Metanephros (tissue), 2 donors: ENCODE measurements around the gene GPATCH1. TPM values are rescaled to one million over a fixed set of nuclear protein-coding genes. Genes with fewer than 3 reads are reported as not detected.

Experiments used
- small RNA-seq: library from RNA; depleted of rRNA; stranded (forward); fragments of <200 nt; gene quantifications from one replicate; pipeline ENCODE3, GENCODE V24; 2014; ENCODE audit warnings: low replicate concordance
- total RNA-seq: library from RNA; depleted of rRNA; stranded (reverse); fragments of >200 nt; gene quantifications from one replicate; pipeline ENCODE4 v1.2.3, GENCODE V29; 2014

GPATCH1 gene, protein sequence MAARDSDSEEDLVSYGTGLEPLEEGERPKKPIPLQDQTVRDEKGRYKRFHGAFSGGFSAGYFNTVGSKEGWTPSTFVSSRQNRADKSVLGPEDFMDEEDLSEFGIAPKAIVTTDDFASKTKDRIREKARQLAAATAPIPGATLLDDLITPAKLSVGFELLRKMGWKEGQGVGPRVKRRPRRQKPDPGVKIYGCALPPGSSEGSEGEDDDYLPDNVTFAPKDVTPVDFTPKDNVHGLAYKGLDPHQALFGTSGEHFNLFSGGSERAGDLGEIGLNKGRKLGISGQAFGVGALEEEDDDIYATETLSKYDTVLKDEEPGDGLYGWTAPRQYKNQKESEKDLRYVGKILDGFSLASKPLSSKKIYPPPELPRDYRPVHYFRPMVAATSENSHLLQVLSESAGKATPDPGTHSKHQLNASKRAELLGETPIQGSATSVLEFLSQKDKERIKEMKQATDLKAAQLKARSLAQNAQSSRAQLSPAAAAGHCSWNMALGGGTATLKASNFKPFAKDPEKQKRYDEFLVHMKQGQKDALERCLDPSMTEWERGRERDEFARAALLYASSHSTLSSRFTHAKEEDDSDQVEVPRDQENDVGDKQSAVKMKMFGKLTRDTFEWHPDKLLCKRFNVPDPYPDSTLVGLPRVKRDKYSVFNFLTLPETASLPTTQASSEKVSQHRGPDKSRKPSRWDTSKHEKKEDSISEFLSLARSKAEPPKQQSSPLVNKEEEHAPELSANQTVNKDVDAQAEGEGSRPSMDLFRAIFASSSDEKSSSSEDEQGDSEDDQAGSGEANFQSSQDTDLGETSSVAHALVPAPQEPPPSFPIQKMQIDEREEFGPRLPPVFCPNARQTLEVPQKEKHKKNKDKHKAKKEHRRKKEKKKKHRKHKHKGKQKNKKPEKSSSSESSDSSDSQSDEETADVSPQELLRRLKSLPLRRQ
- total RNA-seq = 10.4 TPM

DNA sequence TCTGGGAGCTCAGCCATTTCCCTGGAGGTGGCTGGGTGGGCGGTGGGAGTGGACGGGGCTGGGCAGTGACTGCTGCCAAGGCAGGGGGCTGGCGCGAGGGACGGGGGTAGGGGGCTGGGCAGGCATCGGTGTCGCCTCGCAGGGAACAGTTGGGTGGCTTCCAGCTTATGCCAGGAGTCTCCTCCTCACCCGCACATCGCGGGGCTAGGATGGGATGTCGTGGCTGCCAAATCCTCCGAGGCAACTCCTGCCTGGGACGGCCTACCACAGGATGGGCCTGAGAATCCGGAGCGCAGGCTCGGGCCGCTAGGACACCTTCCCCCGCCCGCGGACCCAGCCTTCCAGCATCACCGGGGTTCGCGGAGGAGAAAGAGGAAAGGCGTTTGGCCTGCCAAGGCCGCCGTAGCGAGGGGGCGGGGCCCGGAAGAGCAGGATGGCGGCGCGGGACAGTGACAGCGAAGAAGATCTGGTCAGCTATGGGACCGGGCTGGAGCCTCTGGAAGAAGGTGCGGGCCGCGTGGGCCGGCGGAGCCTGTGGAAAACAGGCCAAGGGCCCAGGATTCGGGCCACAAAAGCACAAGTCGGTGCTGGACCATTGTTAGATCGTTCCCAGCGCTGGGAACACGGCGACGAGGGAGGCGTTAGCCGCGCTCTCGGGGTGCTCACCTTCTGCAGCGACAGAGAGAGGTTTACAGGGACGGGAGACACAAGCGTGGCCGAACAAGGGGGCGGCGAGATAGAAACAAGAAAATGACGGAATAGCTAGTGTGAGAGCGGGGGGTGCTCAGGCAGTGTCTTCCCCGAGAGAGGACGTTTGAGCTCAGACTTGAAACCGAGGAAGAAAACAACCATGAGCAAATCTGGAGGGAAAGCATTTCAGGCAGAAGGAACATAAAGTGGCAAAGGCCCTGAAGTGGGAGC is at the start of gene GPATCH1:
Gene GPATCH1, plus strand, starts transcription at position 421 of the 921 bp plus-strand sequence. Its CDS starts 13 bp downstream, at position 434.

DNA sequence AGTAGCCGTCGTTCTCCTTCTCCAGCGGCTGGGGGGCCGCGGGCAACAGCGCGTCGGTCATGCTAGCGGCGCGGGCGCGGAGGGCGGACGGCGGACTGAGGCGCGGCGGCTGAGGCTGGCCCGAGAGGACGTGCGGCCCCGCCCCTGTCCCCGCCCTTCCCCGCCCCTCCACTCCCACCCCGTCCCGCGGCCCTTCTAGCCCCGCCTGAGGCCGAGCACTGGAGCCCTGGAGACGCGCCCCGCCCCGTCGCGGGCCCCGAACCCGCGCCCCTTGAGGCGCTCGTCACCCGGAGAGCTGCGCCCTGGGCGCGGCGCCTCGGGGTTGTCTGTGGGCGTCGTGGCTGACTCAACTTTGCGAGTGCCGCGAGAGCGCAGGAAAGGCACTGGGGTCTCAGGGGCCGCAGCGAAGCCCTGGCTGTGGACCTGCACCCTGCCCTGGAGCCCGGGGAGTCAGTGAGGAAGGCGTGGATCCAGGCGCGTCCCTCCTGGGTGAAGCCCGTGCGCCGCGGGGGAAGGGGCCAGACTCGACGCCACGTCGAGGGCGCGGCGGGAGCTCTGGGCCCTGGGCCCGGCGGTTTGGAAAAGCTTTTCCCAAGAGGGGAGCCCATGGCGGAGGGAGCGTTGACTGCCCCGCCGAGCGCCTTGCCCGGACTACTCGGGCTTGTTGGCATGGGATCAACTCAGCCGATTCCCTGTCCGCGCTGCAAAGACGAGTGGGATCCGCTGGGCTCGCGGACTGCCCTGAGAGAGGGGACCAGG is 16.0 kb upstream of the GPATCH1 start, which contains the start of gene RHPN2:
Gene RHPN2, minus strand, starts transcription at position 97 of the 759 bp plus-strand sequence. Its CDS starts 36 bp downstream, at position 61.

DNA sequence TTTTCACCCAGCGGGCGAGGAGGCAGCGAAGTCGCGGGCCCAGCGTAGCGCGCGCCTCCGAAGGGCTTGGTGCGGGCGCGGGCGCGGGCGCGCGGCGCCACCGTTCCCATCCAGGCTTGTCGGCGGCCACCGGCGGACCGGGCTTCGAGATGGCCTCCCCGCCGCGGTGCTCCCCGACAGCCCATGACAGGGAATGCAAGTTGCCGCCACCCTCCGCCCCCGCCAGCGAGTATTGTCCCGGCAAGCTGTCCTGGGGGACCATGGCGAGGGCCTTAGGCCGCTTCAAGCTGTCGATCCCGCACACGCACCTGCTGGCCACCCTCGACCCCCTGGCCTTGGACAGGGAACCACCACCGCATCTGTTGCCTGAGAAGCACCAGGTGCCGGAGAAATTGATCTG is 51.0 kb downstream of the GPATCH1 start, which contains the start of gene WDR88:
Gene WDR88, plus strand, starts transcription at position 94 of the 400 bp plus-strand sequence. Its CDS starts 56 bp downstream, at position 150.

Small RNA genes lying within 50 kb of the gene (small RNA-seq; reads per million reads assigned to genes)
- gene AC008521.1 (not detected), gene AC008521.2 (not detected)

Other genes starting within 250 kb of the GPATCH1 start
- 9.0 TPM for gene SLC7A9, start 211.4 kb upstream of the GPATCH1 start, total RNA-seq
- 15.2 TPM for gene CEP89, start 109.2 kb upstream of the GPATCH1 start, total RNA-seq
- 0.93 TPM for gene FAAP24, start 108.9 kb upstream of the GPATCH1 start, total RNA-seq
- 22.0 TPM for gene RHPN2, start 16.3 kb upstream of the GPATCH1 start, total RNA-seq
- gene WDR88, start 50.9 kb downstream of the GPATCH1 start, total RNA-seq = 0.18 TPM
- 33.0 TPM for gene LRP3, start 113.1 kb downstream of the GPATCH1 start, total RNA-seq
- 3.0 TPM for gene SLC7A10, start 144.7 kb downstream of the GPATCH1 start, total RNA-seq
- 12.0 TPM for gene CEBPA, start 221.4 kb downstream of the GPATCH1 start, total RNA-seq